DND-41 (cell line): Measurements from ENCODE around the gene EPPIN.
"Not testable (repeated sequence)": the region's sequence is repeated elsewhere in the genome, so short reads cannot be mapped to it uniquely, and the experiment has no call there.

ENCODE experiments used
- ATAC-seq: fragments of 200-7000 bp; cut with Tn5 transposase; 3 replicates; pipeline ENCODE4 v1.9.1; 2021; ENCODE audit warnings: low read depth; ENCODE audit not compliant: insufficient read depth
- DNase-seq: peaks from one replicate; pipeline ENCODE4 v3.0.0-alpha.2; 2020
- H2AFZ ChIP-seq: 2 replicates; pipeline ENCODE4 v1.6.0; 2012; ENCODE audit warnings: low read depth, low read length
- H3K27ac ChIP-seq: 2 replicates; pipeline ENCODE4 v1.5.1; 2012; ENCODE audit warnings: low read length, inconsistent platforms
- H3K27me3 ChIP-seq: fragments of 200-600 bp; sonication (generic); 2 replicates; pipeline ENCODE4 v1.6.0; 2012; ENCODE audit warnings: low read length, mild to moderate bottlenecking, inconsistent platforms; ENCODE audit not compliant: insufficient read depth, poor library complexity
- H3K36me3 ChIP-seq: 2 replicates; pipeline ENCODE4 v1.5.1; 2012; ENCODE audit warnings: low read length, inconsistent platforms; ENCODE audit not compliant: insufficient read depth
- H3K4me1 ChIP-seq: 2 replicates; pipeline ENCODE4 v1.5.1; 2012; ENCODE audit warnings: mild to moderate bottlenecking, low read length; ENCODE audit not compliant: insufficient read depth
- H3K4me2 ChIP-seq: 2 replicates; pipeline ENCODE4 v1.6.0; 2012; ENCODE audit warnings: mild to moderate bottlenecking, moderate library complexity, low read length, inconsistent platforms; ENCODE audit not compliant: insufficient read depth
- H3K4me3 ChIP-seq, 2 experiments: fragments of 200-600 bp in 1 of 2; shearing (Covaris generic) in 1 of 2; 2 replicates each; pipeline ENCODE4 v1.5.1; 2012 to 2016; ENCODE audit warnings: inconsistent platforms in 2 of 2, low read length in 2 of 2, mild to moderate bottlenecking in 2 of 2, low read depth in 1 of 2, moderate library complexity in 1 of 2
- H3K79me2 ChIP-seq: 2 replicates; pipeline ENCODE4 v1.6.0; 2012; ENCODE audit warnings: low read length, inconsistent platforms; ENCODE audit not compliant: insufficient read depth
- H3K9ac ChIP-seq: 2 replicates; pipeline ENCODE4 v1.6.0; 2012; ENCODE audit warnings: low read depth, mild to moderate bottlenecking, inconsistent platforms, low read length, moderate library complexity
- H3K9me3 ChIP-seq: 2 replicates; pipeline ENCODE4 v1.5.1; 2012; ENCODE audit warnings: low read length, moderate library complexity, mild to moderate bottlenecking, inconsistent platforms; ENCODE audit not compliant: insufficient read depth, severe bottlenecking
- H4K20me1 ChIP-seq: 2 replicates; pipeline ENCODE4 v1.6.0; 2012; ENCODE audit warnings: low read length; ENCODE audit not compliant: insufficient read depth
- CTCF ChIP-seq: IDR thresholded peaks from 2 replicates; pipeline ENCODE4 v1.5.1; 2012; ENCODE audit warnings: borderline replicate concordance, low read length, moderate library complexity, mild to moderate bottlenecking; ENCODE audit not compliant: poor library complexity, severe bottlenecking; ENCODE audit errors: extremely low read depth
- EZH2 ChIP-seq: IDR thresholded peaks from 3 replicates; pipeline ENCODE4 v1.6.1; 2012; ENCODE audit warnings: borderline replicate concordance, low read depth, mild to moderate bottlenecking, moderate library complexity, low read length, inconsistent platforms; ENCODE audit not compliant: severe bottlenecking

The EPPIN gene

GRCh38 chr20:45576995-45577394 lies 29.8 kb upstream of the EPPIN start:
- Histone ChIP-seq H3K4me1 (no peaks in the 10 kb centered on the region), H3K27ac (no peak overlapping the region), H2AFZ (no peak overlapping the region), H3K4me2 (no peak overlapping the region), H3K79me2 (no peaks in the 10 kb centered on the region), H4K20me1 (no peaks in the 10 kb centered on the region), H3K9me3 (no peaks in the 10 kb centered on the region), H3K36me3 (no peaks in the 10 kb centered on the region), H3K4me3 (no peak overlapping the region), H3K27me3 (peaks cover 24% of the 10 kb centered on the region), H3K9ac (no peak overlapping the region)
- TF ChIP-seq EZH2 (no peak), CTCF (no peak)
- ATAC-seq (no peak), DNase-seq (no peak)

GRCh38 chr20:45575931-45576330 lies 28.7 kb upstream of the EPPIN start:
- Histone ChIP-seq H3K27ac (no peak overlapping the region), H3K9me3 (no peaks in the 10 kb centered on the region), H4K20me1 (no peaks in the 10 kb centered on the region), H3K27me3 (peaks cover 24% of the 10 kb centered on the region), H3K9ac (no peak overlapping the region), H3K4me2 (no peak overlapping the region), H3K36me3 (no peaks in the 10 kb centered on the region), H3K79me2 (no peaks in the 10 kb centered on the region), H2AFZ (no peak overlapping the region), H3K4me3 (no peak overlapping the region), H3K4me1 (no peaks in the 10 kb centered on the region)
- ATAC-seq (no peak), DNase-seq (no peak)
- no peak for TF ChIP-seq CTCF
- TF ChIP-seq EZH2 = no peak

GRCh38 chr20:45569650-45570049 lies 22.4 kb upstream of the EPPIN start:
- not testable (repeated sequence) for ATAC-seq, H3K9me3 ChIP-seq, H2AFZ ChIP-seq, H3K4me3 ChIP-seq, H3K36me3 ChIP-seq, H3K9ac ChIP-seq, H3K27ac ChIP-seq, H3K4me2 ChIP-seq, H3K4me1 ChIP-seq, H4K20me1 ChIP-seq, DNase-seq, H3K79me2 ChIP-seq
- H3K27me3 ChIP-seq = peaks cover 26% of the 10 kb centered on the region

- peaks cover 21% of the 10 kb centered on the region for H3K27me3 ChIP-seq
- no peaks in the 10 kb centered on the region for H4K20me1 ChIP-seq
- DNase-seq = no peak
- H3K36me3 ChIP-seq = no peaks in the 10 kb centered on the region
- no peak overlapping the region for H2AFZ ChIP-seq
- H3K9ac ChIP-seq = no peak overlapping the region
- H3K27ac ChIP-seq = no peak overlapping the region
- no peak overlapping the region for H3K4me3 ChIP-seq
- ATAC-seq = no peak
- H3K9me3 ChIP-seq = no peaks in the 10 kb centered on the region
- TF ChIP-seq EZH2 (no peak), CTCF (no peak)
- H3K79me2 ChIP-seq = no peaks in the 10 kb centered on the region
- H3K4me1 ChIP-seq = no peaks in the 10 kb centered on the region
- H3K4me2 ChIP-seq = no peak overlapping the region
Measured at GRCh38 chr20:45564760-45565276, 17.6 kb upstream of the EPPIN start.
